Sigmoid colon (tissue), 7 donors: ENCODE data around the gene TENM3. TPM values are rescaled to one million over a fixed set of nuclear protein-coding genes. Genes with fewer than 3 reads are reported as not detected.

Experiments
- DNase-seq: peaks from one replicate; pipeline ENCODE4 v3.0.0-alpha.2; 2019
- H3K27ac ChIP-seq, 4 donors: fragments of 200-600 bp; sonication (generic); one replicate each; pipeline ENCODE4 v1.5.1; 2016 to 2019; ENCODE audit warnings: mild to moderate bottlenecking in 1 of 4
- H3K27me3 ChIP-seq, 3 donors: fragments of 200-600 bp; sonication (generic); one replicate each; pipeline ENCODE4 v1.5.1; 2019; ENCODE audit warnings: mild to moderate bottlenecking in 1 of 3
- H3K36me3 ChIP-seq, 4 donors: fragments of 200-600 bp; sonication (generic); one replicate each; pipeline ENCODE4 v1.5.1; 2016 to 2019
- H3K4me1 ChIP-seq, 4 donors: fragments of 200-600 bp; sonication (generic); one replicate each; pipeline ENCODE4 v1.5.1; 2017 to 2019
- H3K4me3 ChIP-seq, 4 donors: fragments of 200-600 bp; sonication (generic); one replicate each; pipeline ENCODE4 v1.5.1; 2017 to 2019; ENCODE audit warnings: mild to moderate bottlenecking in 2 of 4, moderate library complexity in 1 of 4
- H3K9me3 ChIP-seq, 4 donors: fragments of 200-600 bp in 3 of 4; sonication (generic) in 3 of 4; one replicate each; pipeline versions ENCODE4 v1.5.1 to v1.6.1; 2013 to 2019
- EP300 ChIP-seq, 4 donors: sonication (generic); formaldehyde crosslinking; IDR thresholded peaks; one replicate each; pipeline ENCODE4 v1.6.1; 2017; ENCODE audit warnings: antibody characterized with exemption in 4 of 4
- POLR2A ChIP-seq, 2 donors: fragments of 450-650 bp; IDR thresholded peaks; one replicate each; pipeline ENCODE4 v1.6.1; 2016; ENCODE audit warnings: antibody characterized with exemption in 2 of 2, mild to moderate bottlenecking in 2 of 2, moderate library complexity in 2 of 2
- POLR2AphosphoS5 ChIP-seq, 4 donors: sonication (generic); formaldehyde crosslinking; IDR thresholded peaks; one replicate each; pipeline ENCODE4 v1.6.1; 2017; ENCODE audit warnings: antibody characterized with exemption in 4 of 4
- WGBS, 2 donors: extraction: QIAGEN DNeasy Blood & Tissue Kit; methylation state at CpG; one replicate each; pipeline ENCODE4 v1.1.7; 2013; 5-methylcytosine and 5-hydroxymethylcytosine counted together
- intact Hi-C: fragments of 100-400 bp; cut with DNase I; formaldehyde crosslinking; loops from one replicate; pipeline ENCODE4 v1.15.1; 2023
- polyA plus RNA-seq, 3 donors: library from polyadenylated mRNA; stranded (reverse); fragments of 200-250 nt; gene quantifications; one replicate each; pipeline ENCODE4 v1.2.3, GENCODE V29; 2013
- total RNA-seq, 4 donors: library from RNA; depleted of rRNA; stranded (reverse); fragments of >200 nt; gene quantifications; one replicate each; pipeline ENCODE4 v1.1.0, GENCODE V29; 2016
- TF ChIP-seq, protein P1 (sequence below), 4 experiments: fragments of 450-650 bp in 3 of 4; fragments of 200-600 bp in 1 of 4; IDR thresholded peaks; one replicate each; pipeline ENCODE4 v1.5.1; 2016 to 2019; ENCODE audit warnings: antibody characterized with exemption in 4 of 4, mild to moderate bottlenecking in 3 of 4, moderate library complexity in 2 of 4
- donor health status: healthy with polysubstance abuse.
- donor health status: Bipolar disorder and iron deficiency.
- donor health status: healthy.

Gene TENM3
- total and polyA plus RNA-seq, 7 donors = 0.60 to 82.3 (median 37.8) TPM; not detected in 1

- no peaks in the 10 kb centered on the region for H3K9me3 ChIP-seq
- DNase-seq = no peak
- no peak overlapping the region for H3K4me3 ChIP-seq
- H3K4me1 ChIP-seq = peaks cover 0 to 1% (median under 1%) of the 10 kb centered on the region in 4 donors
- intact Hi-C loops = no loop called here
- no peaks in the 10 kb centered on the region for H3K36me3 ChIP-seq
- H3K27ac ChIP-seq = no peak overlapping the region
- WGBS, 2 donors = 77 to 92% methylated on average over 11 of the region's 11 CpGs
- H3K27me3 ChIP-seq = no peaks in the 10 kb centered on the region
- TF ChIP-seq POLR2AphosphoS5 (IDR thresholded peaks at IDR 0.05) = no peak
- TF ChIP-seq, protein P1, sequence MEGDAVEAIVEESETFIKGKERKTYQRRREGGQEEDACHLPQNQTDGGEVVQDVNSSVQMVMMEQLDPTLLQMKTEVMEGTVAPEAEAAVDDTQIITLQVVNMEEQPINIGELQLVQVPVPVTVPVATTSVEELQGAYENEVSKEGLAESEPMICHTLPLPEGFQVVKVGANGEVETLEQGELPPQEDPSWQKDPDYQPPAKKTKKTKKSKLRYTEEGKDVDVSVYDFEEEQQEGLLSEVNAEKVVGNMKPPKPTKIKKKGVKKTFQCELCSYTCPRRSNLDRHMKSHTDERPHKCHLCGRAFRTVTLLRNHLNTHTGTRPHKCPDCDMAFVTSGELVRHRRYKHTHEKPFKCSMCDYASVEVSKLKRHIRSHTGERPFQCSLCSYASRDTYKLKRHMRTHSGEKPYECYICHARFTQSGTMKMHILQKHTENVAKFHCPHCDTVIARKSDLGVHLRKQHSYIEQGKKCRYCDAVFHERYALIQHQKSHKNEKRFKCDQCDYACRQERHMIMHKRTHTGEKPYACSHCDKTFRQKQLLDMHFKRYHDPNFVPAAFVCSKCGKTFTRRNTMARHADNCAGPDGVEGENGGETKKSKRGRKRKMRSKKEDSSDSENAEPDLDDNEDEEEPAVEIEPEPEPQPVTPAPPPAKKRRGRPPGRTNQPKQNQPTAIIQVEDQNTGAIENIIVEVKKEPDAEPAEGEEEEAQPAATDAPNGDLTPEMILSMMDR (IDR thresholded peaks at IDR 0.05) = no peak
- no peak for TF ChIP-seq POLR2A (IDR thresholded peaks at IDR 0.05)
- no peak for TF ChIP-seq EP300 (IDR thresholded peaks at IDR 0.05)
Measured at GRCh38 chr4:182405087-182405486, 161.9 kb downstream of the TENM3 start.

DNA sequence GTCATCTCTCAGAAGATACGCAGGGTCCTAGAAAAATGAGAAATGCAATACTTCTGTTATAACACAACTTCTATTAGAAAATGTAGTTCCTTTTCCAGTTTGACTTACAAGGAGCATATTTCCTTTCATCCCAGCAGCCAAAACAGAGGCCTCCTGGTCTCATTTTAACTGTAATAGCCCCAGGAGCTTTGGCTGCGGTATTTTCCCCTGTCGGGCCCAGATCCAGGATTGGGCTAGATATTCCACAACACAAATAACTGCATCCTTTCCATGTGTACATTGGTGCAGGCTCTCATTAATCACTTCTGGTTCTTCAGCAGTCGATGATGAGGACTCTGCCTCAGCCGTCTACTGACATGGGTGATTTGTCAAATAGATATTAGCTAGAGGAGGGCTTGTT, 166.1 kb downstream of the TENM3 start:
- intact Hi-C loops = no loop called here
- no peak for TF ChIP-seq EP300 (IDR thresholded peaks at IDR 0.05)
- TF ChIP-seq, protein P1 (IDR thresholded peaks at IDR 0.05) = no peak
- TF ChIP-seq POLR2AphosphoS5 (IDR thresholded peaks at IDR 0.05) = no peak
- no peak for TF ChIP-seq POLR2A (IDR thresholded peaks at IDR 0.05)
- WGBS, 2 donors = 82 to 83% methylated on average over 5 of the region's 5 CpGs

DNA sequence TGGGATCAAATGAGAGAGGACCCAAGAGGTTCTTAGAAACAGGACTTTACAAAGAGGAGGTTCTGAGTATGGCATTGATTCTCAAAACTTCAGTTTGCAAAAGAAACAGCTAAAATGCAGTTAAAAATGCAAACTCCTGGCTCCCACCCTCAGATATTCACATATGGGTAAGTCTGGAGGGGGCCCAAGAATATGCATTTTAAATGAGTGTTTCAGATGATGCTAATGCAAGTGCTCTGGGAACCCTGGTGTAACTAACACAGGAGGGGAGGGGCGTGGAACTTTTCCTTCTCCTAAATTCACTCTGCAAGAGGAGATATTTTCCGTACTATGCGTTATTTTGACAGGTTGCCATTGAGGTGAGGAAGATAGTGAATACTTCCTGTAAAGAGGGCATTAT, 168.2 kb downstream of the TENM3 start:
- 84 to 91% methylated on average over 3 of the region's 3 CpGs for WGBS, 2 donors
- TF ChIP-seq, protein P1 (IDR thresholded peaks at IDR 0.05) = no peak
- TF ChIP-seq POLR2A (IDR thresholded peaks at IDR 0.05) = no peak
- no peak for TF ChIP-seq EP300 (IDR thresholded peaks at IDR 0.05)
- TF ChIP-seq POLR2AphosphoS5 (IDR thresholded peaks at IDR 0.05) = no peak
- no peaks in the 10 kb centered on the region for H3K27me3 ChIP-seq

More for the DNA sequence above, 166.1 kb downstream of the TENM3 start:
- Histone ChIP-seq H3K9me3 (peaks cover 0 to 6% (median 1%) of the 10 kb centered on the region in 4 donors), H3K4me3 (no peak overlapping the region), H3K27me3 (no peaks in the 10 kb centered on the region), H3K36me3 (no peaks in the 10 kb centered on the region), H3K4me1 (no peaks in the 10 kb centered on the region), H3K27ac (no peak overlapping the region)
- no peak for DNase-seq

DNA sequence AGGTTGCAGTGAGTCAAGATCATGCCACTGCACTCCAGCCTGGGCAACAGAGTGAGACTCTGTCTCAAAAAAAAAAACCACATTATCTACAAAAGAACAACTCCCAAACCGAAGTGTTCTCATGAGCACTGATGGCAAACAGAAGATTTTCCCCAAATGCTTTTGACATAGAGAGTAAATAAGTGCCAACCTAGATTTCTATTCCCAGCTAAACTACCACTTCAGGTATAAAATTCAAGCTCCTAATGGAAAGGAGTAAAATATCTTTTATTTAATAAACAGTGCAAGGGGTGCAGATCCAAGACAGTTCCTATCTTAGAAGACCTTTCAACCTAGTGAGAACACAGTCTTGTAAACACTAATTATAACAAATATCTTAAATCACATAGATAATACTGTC, 170.3 kb downstream of the TENM3 start:
- no peak overlapping the region for H3K27ac ChIP-seq
- H3K9me3 ChIP-seq = peaks cover 0 to 6% (median 1%) of the 10 kb centered on the region in 4 donors
- intact Hi-C loops = no loop called here
- 84 to 86% methylated on average over 1 of the region's 1 CpG for WGBS, 2 donors
- no peaks in the 10 kb centered on the region for H3K27me3 ChIP-seq
- H3K4me3 ChIP-seq = no peak overlapping the region
- no peak for DNase-seq
- TF ChIP-seq POLR2A (IDR thresholded peaks at IDR 0.05) (no peak), POLR2AphosphoS5 (IDR thresholded peaks at IDR 0.05) (no peak), EP300 (IDR thresholded peaks at IDR 0.05) (no peak)
- TF ChIP-seq, protein P1 (IDR thresholded peaks at IDR 0.05) = no peak
- no peaks in the 10 kb centered on the region for H3K36me3 ChIP-seq
- peaks cover 0 to 7% (median 0%) of the 10 kb centered on the region in 4 donors for H3K4me1 ChIP-seq

More for the DNA sequence above, 168.2 kb downstream of the TENM3 start:
- Histone ChIP-seq H3K27ac (no peak overlapping the region), H3K9me3 (peaks cover 0 to 6% (median 1%) of the 10 kb centered on the region in 4 donors), H3K36me3 (no peaks in the 10 kb centered on the region), H3K4me1 (no peaks in the 10 kb centered on the region), H3K4me3 (no peak overlapping the region)
- intact Hi-C loops = no loop called here
- DNase-seq = no peak

GRCh38 chr4:182415116-182415515, 171.9 kb downstream of the TENM3 start:
- intact Hi-C loops = no loop called here
- Histone ChIP-seq H3K4me3 (no peak overlapping the region), H3K27ac (no peak overlapping the region), H3K27me3 (no peaks in the 10 kb centered on the region), H3K4me1 (peaks cover 0 to 7% (median 0%) of the 10 kb centered on the region in 4 donors), H3K36me3 (no peaks in the 10 kb centered on the region), H3K9me3 (peaks cover 0 to 6% (median 1%) of the 10 kb centered on the region in 4 donors)
- no peak for TF ChIP-seq POLR2AphosphoS5 (IDR thresholded peaks at IDR 0.05)
- no peak for TF ChIP-seq EP300 (IDR thresholded peaks at IDR 0.05)
- no peak for TF ChIP-seq POLR2A (IDR thresholded peaks at IDR 0.05)
- TF ChIP-seq, protein P1 (IDR thresholded peaks at IDR 0.05) = no peak
- DNase-seq = no peak
- WGBS, 2 donors = 65 to 73% methylated on average over 2 of the region's 2 CpGs
